Measurements from ENCODE around the gene ADAMTS16.

ADAMTS16 gene

GRCh38 chr5:5289537-5289936 is 149.4 kb downstream of the ADAMTS16 start:
- no peak for DNase-seq

DNA sequence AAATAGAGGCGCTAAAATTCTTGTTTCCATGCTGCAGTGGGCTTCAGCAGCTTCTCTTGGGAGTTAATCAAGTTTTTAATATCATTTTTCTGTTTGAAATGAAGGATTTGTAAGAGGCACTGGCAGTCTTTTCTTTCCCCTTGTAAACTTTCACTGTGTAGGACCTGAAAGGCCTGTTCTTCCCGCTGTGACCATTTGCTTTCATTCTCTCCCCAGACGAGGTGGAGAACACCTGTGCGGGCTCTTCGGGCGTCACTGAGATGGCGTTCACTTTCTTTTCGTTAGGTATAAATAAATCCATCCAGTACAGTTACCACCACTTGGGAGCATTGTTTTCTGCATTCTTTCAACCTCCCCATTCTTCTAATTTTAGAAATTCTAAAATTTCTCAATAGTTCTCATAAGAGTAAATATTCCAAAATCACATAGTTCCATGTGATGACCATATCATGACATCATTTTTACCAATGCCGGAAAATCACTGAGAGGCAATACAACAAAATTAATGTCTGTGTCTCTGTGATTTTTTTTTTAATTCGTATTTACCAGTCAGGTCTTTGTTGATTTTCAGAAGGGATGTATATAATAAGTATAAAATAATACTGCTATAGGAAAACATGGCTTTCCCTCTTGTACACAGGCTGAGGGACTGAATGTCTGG is 150.7 kb downstream of the ADAMTS16 start:
- no peak for DNase-seq

DNA sequence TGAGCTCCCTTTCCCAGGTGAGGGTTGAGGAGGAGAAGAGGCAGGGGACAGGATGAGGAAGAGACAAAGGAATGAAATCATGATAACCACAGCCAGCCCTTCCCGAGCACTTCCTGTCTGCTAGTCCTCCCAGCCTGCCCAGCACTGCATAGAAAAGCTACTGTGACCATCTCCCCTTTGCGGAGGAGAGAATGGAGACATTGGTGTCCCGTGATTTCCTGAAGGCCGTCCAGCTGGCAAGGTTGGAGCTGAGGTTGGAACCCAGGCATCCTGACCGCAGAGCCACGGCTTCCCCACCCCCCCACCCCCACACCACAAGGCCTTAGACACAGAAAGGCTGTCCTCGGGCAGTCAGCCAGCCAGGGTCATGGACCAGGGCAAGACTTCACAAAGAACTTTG is 151.2 kb downstream of the ADAMTS16 start:
- DNase-seq = no peak

DNA sequence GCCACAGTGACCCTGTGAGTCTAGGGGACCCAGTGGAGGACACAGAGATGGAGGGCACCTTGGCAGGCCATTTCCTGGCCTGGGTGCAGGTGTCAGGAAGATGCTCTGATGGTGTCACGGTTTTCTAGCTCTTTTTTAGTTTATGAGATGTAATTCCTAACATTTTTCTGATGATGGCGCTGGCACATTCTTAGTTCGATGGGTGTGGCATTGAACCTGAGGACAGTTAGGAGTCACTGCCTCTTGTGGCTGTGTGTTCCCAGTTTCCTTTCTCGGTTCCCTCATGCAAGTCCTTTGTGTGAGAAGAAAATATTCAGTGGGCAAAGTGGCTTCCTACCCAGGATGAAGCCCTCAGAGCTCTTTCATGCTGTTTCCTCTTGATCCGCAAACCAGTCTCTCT is 152.9 kb downstream of the ADAMTS16 start:
- DNase-seq = no peak

DNA sequence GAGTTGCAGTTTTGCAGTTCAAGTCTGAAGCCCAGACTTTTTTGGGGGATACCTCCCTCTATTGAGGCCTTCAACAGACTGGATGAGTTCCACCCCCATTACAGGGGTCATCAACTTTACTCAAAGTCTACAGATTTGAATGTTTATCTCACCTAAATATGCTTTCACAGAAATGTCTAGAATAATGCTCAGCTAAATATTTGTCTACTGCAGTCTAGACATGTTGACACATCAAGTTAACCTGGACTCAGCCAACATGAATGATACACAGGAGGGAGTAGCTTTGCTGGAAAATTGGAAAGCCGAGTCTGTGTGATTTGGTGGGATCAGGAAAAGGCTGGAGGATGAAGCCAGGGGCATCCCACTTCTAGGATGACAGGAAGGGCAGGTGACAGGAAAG is 154.3 kb downstream of the ADAMTS16 start:
- DNase-seq = no peak

DNA sequence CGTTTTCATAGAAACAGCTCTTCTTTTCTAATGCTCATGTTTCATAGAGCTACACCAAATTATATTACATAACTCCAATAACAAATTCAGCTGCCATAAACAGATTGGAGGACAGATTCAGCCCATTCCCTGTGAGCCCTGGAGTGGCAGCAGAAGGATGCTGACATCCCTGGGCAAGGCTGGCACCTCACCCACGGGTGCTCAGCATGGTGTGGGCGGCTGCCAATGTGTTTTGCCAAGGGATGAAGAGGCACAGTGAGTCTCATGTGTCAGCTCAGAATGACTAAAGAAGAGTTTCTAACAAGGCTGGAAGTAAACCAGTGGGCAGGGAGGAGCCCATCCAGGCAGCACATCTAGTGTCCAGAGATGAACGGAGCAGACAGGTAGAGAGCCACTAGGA is 155.2 kb downstream of the ADAMTS16 start:
- DNase-seq = no peak

GRCh38 chr5:5296051-5296450 is 155.9 kb downstream of the ADAMTS16 start:
- no peak for DNase-seq

DNA sequence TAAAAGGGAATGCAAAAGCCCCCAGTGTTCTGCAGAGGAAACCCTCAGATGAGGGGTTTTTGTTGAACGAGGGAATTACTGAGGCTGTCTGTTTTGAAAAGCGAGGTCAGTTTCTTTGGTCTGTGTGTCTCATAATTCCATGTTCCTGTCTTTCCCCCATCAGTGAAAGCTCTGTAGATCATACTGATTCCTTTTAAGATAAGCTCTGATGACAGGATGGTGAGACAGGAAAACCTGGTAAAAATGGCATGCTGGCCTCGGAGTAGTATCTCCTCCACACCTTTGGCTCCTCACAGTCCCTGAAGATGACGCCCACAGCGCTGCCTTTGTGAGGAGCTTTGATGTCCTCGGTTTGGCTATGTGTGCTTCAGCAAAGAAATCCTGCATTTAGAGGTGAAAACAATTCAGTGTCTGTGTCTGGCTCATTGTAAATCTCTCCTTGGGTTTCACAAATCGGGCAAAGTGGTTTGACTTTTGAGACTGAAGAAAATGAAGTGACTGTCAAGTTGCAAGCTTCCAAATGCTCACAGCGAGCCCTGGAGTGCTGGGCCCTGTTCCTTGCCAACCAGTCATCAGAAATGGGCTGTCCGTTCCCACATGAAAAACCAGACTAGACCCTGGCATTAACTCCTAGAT is 157.4 kb downstream of the ADAMTS16 start:
- no peak for DNase-seq

GRCh38 chr5:5298068-5298633 is 158.0 kb downstream of the ADAMTS16 start:
- no peak for DNase-seq

GRCh38 chr5:5298841-5299541 is 158.9 kb downstream of the ADAMTS16 start:
- DNase-seq = no peak

DNA sequence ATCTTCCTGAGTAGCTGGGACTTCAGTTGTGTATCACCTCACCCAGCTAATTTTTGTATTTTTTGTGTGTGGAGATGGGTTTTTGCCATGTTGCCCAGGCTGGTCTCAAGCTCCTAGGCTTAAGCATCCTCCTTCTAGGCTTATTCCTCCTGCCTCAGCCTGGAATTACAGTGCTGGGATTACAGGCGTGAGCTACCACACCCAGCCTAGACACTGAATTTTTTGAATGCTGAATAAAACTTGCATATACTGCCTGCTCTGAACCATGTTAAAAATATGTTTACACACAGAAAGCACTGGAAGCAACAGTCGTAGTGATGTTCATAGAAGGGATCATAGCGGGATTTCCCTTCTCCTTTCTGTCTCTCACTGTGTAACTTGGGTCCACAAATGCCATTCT is 161.0 kb downstream of the ADAMTS16 start:
- DNase-seq = no peak

DNA sequence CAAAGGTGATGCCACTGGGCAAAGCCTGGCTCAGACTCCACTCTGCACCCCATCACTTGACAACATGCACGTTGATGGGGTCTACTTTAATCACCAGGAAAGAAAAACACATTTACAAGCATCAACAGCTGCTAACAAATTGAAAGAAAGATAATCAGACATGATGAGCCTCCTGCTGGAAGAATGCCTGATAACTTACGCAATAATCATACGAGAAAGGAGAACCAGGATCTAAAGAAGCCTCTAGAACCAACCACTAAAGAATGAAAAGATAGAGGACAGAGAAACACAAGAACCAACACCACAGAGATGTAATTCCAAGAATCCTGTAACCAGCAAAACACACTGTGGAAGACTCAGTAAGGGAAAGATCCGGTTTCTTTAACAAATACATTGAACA is 162.1 kb downstream of the ADAMTS16 start:
- DNase-seq = no peak

- DNase-seq = no peak
Measured at GRCh38 chr5:5303242-5303641, 163.1 kb downstream of the ADAMTS16 start.

DNA sequence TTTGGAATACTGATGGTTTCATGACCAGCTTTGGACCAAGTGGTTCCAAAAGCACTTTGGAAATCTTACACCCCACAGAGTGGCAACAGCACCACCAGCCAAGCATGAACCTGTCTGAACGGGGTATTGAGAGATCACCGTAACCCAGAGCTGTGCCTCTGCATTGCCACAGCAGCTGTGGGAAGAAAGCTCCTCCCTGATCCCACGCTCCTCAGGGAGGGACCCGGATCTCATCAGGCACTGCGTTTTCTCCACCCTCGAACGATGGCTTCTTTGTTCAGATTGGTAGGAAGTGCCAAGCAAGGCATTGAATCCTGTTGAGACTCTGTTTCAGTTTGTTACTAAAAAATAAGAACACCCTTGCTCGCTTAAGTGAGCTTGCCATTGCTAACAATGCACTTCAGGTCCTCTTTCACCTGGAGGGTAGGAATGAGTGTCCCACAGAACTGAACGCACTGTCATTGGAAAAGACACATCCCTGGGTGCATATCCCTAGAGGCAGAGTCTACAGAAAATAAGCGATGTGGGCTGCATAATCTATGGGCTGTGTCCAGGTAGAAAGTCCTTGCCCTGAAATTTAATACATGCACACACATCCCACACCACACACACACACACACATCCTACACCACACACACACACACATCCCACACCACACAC is 164.4 kb downstream of the ADAMTS16 start:
- DNase-seq = no peak

DNA sequence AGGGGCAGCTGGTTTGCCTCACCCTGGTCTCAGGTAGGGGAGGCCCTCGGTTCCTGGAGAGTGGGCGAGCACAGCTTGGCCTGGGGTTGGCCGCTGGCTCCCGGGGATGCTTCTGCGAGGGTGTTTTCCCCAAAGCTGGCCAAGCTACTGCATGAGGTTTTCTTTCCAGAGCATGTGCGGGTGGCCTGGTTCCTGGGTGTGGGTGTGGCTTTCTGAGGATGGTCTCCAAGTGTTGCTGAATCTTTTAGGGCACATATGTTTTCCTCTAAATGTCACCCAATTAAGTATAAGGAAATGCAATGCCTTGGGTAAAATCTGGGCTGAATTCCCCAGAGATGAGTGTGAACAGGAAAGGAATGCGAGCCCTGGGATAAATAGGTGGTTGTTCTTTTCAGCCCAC is 166.6 kb downstream of the ADAMTS16 start:
- DNase-seq = no peak

DNA sequence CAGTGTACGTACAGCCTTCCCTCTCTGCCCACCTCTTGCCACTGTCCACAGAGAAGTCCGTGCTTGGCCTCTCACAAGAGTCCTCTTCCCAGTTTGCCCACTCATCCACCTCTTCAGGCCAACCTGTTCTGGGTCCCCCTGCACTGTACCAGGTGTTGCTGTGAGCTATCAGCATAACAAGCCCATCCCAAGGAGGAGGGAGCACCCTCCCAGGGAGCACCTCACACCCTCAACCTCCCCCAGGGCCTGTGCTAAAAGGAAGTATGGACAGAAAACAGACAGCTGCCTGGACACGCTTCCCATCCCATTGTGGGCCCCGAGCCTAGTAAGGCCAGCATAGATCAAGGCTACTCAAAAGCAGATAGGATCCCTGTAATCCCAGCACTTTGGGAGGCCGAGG is 168.2 kb downstream of the ADAMTS16 start:
- DNase-seq = no peak

- no peak for DNase-seq
Measured at GRCh38 chr5:5309645-5310044, 169.5 kb downstream of the ADAMTS16 start.

- DNase-seq = no peak
Measured at GRCh38 chr5:5313101-5313635, 173.0 kb downstream of the ADAMTS16 start.

- DNase-seq = no peak
Measured at GRCh38 chr5:5314166-5314565, 174.0 kb downstream of the ADAMTS16 start.

- no peak for DNase-seq
Measured at GRCh38 chr5:5314626-5315025, 174.5 kb downstream of the ADAMTS16 start.

- no peak for DNase-seq
Measured at GRCh38 chr5:5315068-5315980, 175.2 kb downstream of the ADAMTS16 start.

- no peak for DNase-seq
Measured at GRCh38 chr5:5316334-5316733, 176.2 kb downstream of the ADAMTS16 start.

Measured in inflammatory macrophage (primary cell).